SK-N-SH treated with all-trans-retinoic acid at 6 μM for 48 hours (cell line): Measurements from ENCODE around the gene TATDN3.

ENCODE experiments used
- ATAC-seq: fragments of 200-7000 bp; cut with Tn5 transposase; 3 replicates; pipeline ENCODE4 v1.9.1; 2020; ENCODE audit warnings: mild to moderate bottlenecking, moderate library complexity
- BACH2 ChIP-seq: fragments of 250-450 bp; sonication (Bioruptor Pico); IDR thresholded peaks from 2 replicates; pipeline ENCODE4 v1.9.0; 2021; ENCODE audit warnings: mild to moderate bottlenecking, borderline replicate concordance
- CSDC2 ChIP-seq: fragments of 250-450 bp; sonication (Bioruptor Pico); IDR thresholded peaks from 2 replicates; pipeline ENCODE4 v1.5.0; 2020; ENCODE audit warnings: mild to moderate bottlenecking, moderate library complexity
- GLIS3 ChIP-seq: fragments of 250-450 bp; sonication (Bioruptor Pico); IDR thresholded peaks from 2 replicates; pipeline ENCODE4 v1.5.0; 2020; ENCODE audit warnings: mild to moderate bottlenecking, moderate library complexity
- ISL1 ChIP-seq: fragments of 250-450 bp; sonication (Bioruptor Pico); IDR thresholded peaks from 2 replicates; pipeline ENCODE4 v2.1.2; 2022; ENCODE audit warnings: mild to moderate bottlenecking, moderate library complexity
- OSR1 ChIP-seq: fragments of 250-450 bp; sonication (Bioruptor Pico); IDR thresholded peaks from 2 replicates; pipeline ENCODE4 v1.8.0; 2022; ENCODE audit warnings: moderate library complexity, mild to moderate bottlenecking, inconsistent platforms
- PATZ1 ChIP-seq: fragments of 250-450 bp; sonication (Bioruptor Pico); IDR thresholded peaks from 2 replicates; pipeline ENCODE4 v1.8.0; 2020; ENCODE audit warnings: mild to moderate bottlenecking, moderate library complexity, borderline replicate concordance
- POU6F1 ChIP-seq: fragments of 250-450 bp; sonication (Bioruptor Pico); IDR thresholded peaks from 2 replicates; pipeline ENCODE4 v1.8.0; 2021; ENCODE audit warnings: low read depth, mild to moderate bottlenecking, moderate library complexity, borderline replicate concordance
- RARB ChIP-seq: fragments of 250-450 bp; sonication (Bioruptor Pico); IDR thresholded peaks from 2 replicates; pipeline ENCODE4 v1.8.0; 2021; ENCODE audit warnings: mild to moderate bottlenecking, moderate library complexity
- TCF4 ChIP-seq: fragments of 250-450 bp; sonication (Bioruptor Pico); IDR thresholded peaks from 2 replicates; pipeline ENCODE4 v1.8.0; 2021; ENCODE audit warnings: mild to moderate bottlenecking, moderate library complexity, borderline replicate concordance
- TOX ChIP-seq: fragments of 250-450 bp; sonication (Bioruptor Pico); IDR thresholded peaks from 2 replicates; pipeline ENCODE4 v1.8.0; 2021; ENCODE audit warnings: mild to moderate bottlenecking, moderate library complexity, borderline replicate concordance
- TSHZ2 ChIP-seq: fragments of 250-450 bp; sonication (Bioruptor Pico); IDR thresholded peaks from 2 replicates; pipeline ENCODE4 v1.5.0; 2020; ENCODE audit warnings: mild to moderate bottlenecking, moderate library complexity
- ZC3H10 ChIP-seq: fragments of 250-450 bp; sonication (Bioruptor Pico); IDR thresholded peaks from 2 replicates; pipeline ENCODE4 v1.5.1; 2021; ENCODE audit warnings: mild to moderate bottlenecking, moderate library complexity
- ZFP3 ChIP-seq: fragments of 250-450 bp; sonication (Bioruptor Pico); IDR thresholded peaks from 2 replicates; pipeline ENCODE4 v1.5.0; 2020; ENCODE audit warnings: mild to moderate bottlenecking, moderate library complexity
- ZFP30 ChIP-seq: fragments of 450-650 bp; formaldehyde crosslinking; IDR thresholded peaks from 2 replicates; pipeline ENCODE4 v1.5.0; 2022; ENCODE audit warnings: mild to moderate bottlenecking, moderate library complexity
- ZNF8 ChIP-seq: fragments of 450-650 bp; formaldehyde crosslinking; IDR thresholded peaks from 2 replicates; pipeline ENCODE4 v1.5.0; 2020; ENCODE audit warnings: mild to moderate bottlenecking, moderate library complexity

The TATDN3 gene

GRCh38 chr1:212805767-212806166 lies 14.1 kb downstream of the TATDN3 start (continued):
- TF ChIP-seq PATZ1 (CRISPR knock-in tag) (no peak), ZFP3 (CRISPR knock-in tag) (no peak), GLIS3 (CRISPR knock-in tag) (no peak)

GRCh38 chr1:212814537-212815334 lies 23.0 kb downstream of the TATDN3 start:
- peak; percentile 62; the same call in 2 of the 3 replicates for ATAC-seq
- no peak for TF ChIP-seq GLIS3 (CRISPR knock-in tag)
- TF ChIP-seq POU6F1 (CRISPR knock-in tag) = no peak
- no peak for TF ChIP-seq TSHZ2 (CRISPR knock-in tag)
- no peak for TF ChIP-seq ZNF8 (CRISPR knock-in tag)

- no peak for TF ChIP-seq TOX
- TF ChIP-seq ZC3H10 (CRISPR knock-in tag) = no peak
- no peak for TF ChIP-seq TCF4 (CRISPR knock-in tag)
- TF ChIP-seq BACH2 (CRISPR knock-in tag) = no peak
- no peak for TF ChIP-seq ZFP3 (CRISPR knock-in tag)
- TF ChIP-seq RARB (CRISPR knock-in tag) = no peak
- TF ChIP-seq OSR1 (CRISPR knock-in tag) = no peak
- no peak for TF ChIP-seq ZNF8 (CRISPR knock-in tag)
- no peak for TF ChIP-seq TSHZ2 (CRISPR knock-in tag)
- TF ChIP-seq CSDC2 (CRISPR knock-in tag) = no peak
- TF ChIP-seq ZFP30 (CRISPR knock-in tag) = no peak
- ATAC-seq = no peak
These were observed 25.0 kb downstream of the TATDN3 start for GRCh38 chr1:212816567-212817278.

GRCh38 chr1:212819726-212820125 lies 28.0 kb downstream of the TATDN3 start:
- ATAC-seq = no peak

More at GRCh38 chr1:212819726-212820125, 28.0 kb downstream of the TATDN3 start:
- TF ChIP-seq BACH2 (CRISPR knock-in tag) = no peak
- no peak for TF ChIP-seq TOX
- no peak for TF ChIP-seq TCF4 (CRISPR knock-in tag)
- TF ChIP-seq ZFP30 (CRISPR knock-in tag) = no peak
- TF ChIP-seq ISL1 (CRISPR knock-in tag) = no peak
- TF ChIP-seq, all 23 proteins: peak for 0
